ENCODE measurements around the gene HSPA4L.

The HSPA4L gene

GRCh38 chr4:127783955-127784770, 2.0 kb downstream of the HSPA4L start:
- DNase-seq (ENCODE audit: low spot score), result no peak

- no peak for DNase-seq (ENCODE audit: low spot score)
Measured at GRCh38 chr4:127788517-127788916, 6.4 kb downstream of the HSPA4L start.

GRCh38 chr4:127791391-127791790, 9.3 kb downstream of the HSPA4L start:
- DNase-seq (ENCODE audit: low spot score), result no peak

- DNase-seq (ENCODE audit: low spot score), result no peak
Measured at GRCh38 chr4:127793528-127793927, 11.4 kb downstream of the HSPA4L start.

- no peak for DNase-seq (ENCODE audit: low spot score)
Measured at GRCh38 chr4:127799711-127800110, 17.6 kb downstream of the HSPA4L start.

GRCh38 chr4:127809173-127809800, 27.2 kb downstream of the HSPA4L start:
- DNase-seq (ENCODE audit: low spot score), result no peak

GRCh38 chr4:127810551-127810950, 28.4 kb downstream of the HSPA4L start:
- DNase-seq (ENCODE audit: low spot score), result no peak

GRCh38 chr4:127822430-127822829, 40.3 kb downstream of the HSPA4L start:
- DNase-seq (ENCODE audit: low spot score), result no peak

GRCh38 chr4:127828121-127828520, 46.0 kb downstream of the HSPA4L start:
- DNase-seq (ENCODE audit: low spot score), result no peak

- no peak for DNase-seq (ENCODE audit: low spot score)
Measured at GRCh38 chr4:127829014-127829413, 46.9 kb downstream of the HSPA4L start.

GRCh38 chr4:127832585-127832984, 50.5 kb downstream of the HSPA4L start:
- DNase-seq (ENCODE audit: low spot score), result no peak

GRCh38 chr4:127843704-127844600, 61.8 kb downstream of the HSPA4L start:
- DNase-seq (ENCODE audit: low spot score), result no peak

- no peak for DNase-seq (ENCODE audit: low spot score)
Measured at GRCh38 chr4:127844601-127845116, 62.5 kb downstream of the HSPA4L start.

- DNase-seq (ENCODE audit: low spot score), result no peak
Measured at GRCh38 chr4:127846061-127846460, 63.9 kb downstream of the HSPA4L start.

- no peak for DNase-seq (ENCODE audit: low spot score)
Measured at GRCh38 chr4:127846765-127847164, 64.6 kb downstream of the HSPA4L start.

GRCh38 chr4:127849505-127850234, 67.5 kb downstream of the HSPA4L start:
- no peak for DNase-seq (ENCODE audit: low spot score)

GRCh38 chr4:127852661-127853060, 70.5 kb downstream of the HSPA4L start:
- no peak for DNase-seq (ENCODE audit: low spot score)

GRCh38 chr4:127856196-127856812, 74.2 kb downstream of the HSPA4L start:
- DNase-seq (ENCODE audit: low spot score), result no peak

GRCh38 chr4:127856813-127857447, 74.8 kb downstream of the HSPA4L start:
- no peak for DNase-seq (ENCODE audit: low spot score)

- no peak for DNase-seq (ENCODE audit: low spot score)
Measured at GRCh38 chr4:127857641-127858040, 75.5 kb downstream of the HSPA4L start.

GRCh38 chr4:127868196-127868595, 86.1 kb downstream of the HSPA4L start:
- no peak for DNase-seq (ENCODE audit: low spot score)

Data from HuH-7.5 (cell line).